HG03108 (cell line): ENCODE data around the gene CHRNA4.
"Not testable (repeated sequence)": the region's sequence is repeated elsewhere in the genome, so short reads cannot be mapped to it uniquely, and the experiment has no call there.

ENCODE experiments used
- ATAC-seq: cut with Tn5 transposase; IDR thresholded peaks from one replicate; pipeline ENCODE4 v1.9.1; 2021; ENCODE audit warnings: moderate library complexity; ENCODE audit not compliant: unreplicated experiment

Gene CHRNA4

DNA sequence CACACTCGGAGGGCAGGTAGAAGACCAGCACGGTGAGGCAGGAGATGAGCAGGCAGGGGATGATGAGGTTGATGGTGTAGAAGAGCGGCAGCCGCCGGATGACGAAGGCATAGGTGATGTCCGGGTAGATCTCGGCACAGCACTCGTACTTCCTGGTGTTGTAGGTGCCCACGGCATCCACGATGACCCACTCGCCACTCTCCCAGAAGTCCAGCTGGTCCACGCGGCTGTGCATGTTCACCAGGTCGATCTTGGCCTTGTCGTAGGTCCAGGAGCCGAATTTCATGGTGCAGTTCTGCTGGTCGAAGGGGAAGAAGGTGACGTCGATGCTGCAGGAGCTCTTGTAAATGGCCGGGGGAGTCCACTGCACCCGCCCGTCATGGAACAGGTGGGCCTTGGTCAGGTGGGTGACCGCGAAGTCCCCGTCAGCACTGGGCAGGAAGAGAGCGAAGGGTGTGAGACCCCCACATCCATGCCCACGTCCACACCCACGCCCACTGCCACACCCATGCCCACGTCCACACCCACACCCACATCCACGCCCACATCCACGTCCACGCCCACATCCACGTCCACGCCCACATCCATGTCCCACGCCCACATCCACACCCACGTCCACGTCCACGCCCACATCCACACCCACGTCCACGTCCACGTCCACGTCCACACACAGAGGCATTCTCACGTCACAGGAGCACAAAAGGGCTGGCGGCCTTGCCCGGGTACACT lies 10.4 kb downstream of the CHRNA4 start:
- no peak for ATAC-seq

- no peak for ATAC-seq
Measured at GRCh38 chr20:63350196-63350595, 11.0 kb downstream of the CHRNA4 start.

DNA sequence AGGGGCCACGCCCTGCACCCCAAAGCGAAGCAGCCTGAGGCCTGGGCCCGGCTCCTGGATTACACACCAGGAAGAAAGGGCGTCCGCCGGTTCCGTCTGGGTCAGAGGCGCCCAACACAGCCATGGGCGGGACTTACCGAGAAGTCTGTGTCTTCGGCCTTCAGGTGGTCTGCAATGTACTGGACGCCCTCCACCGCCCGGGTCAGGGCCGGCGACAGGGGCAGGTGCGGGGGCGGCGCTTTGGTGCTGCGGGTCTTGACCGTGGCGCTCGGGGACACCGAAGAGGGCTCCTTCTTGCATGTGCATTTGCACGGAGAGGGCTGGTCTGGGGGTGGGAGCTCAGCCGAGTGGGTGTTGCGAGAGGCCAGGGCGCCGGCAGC lies 11.6 kb downstream of the CHRNA4 start:
- no peak for ATAC-seq

- no peak for ATAC-seq
Measured at GRCh38 chr20:63348828-63349515, 12.2 kb downstream of the CHRNA4 start.

- ATAC-seq: no peak
Measured at GRCh38 chr20:63347950-63348827, 13.0 kb downstream of the CHRNA4 start.

GRCh38 chr20:63347081-63347741 lies 13.9 kb downstream of the CHRNA4 start:
- no peak for ATAC-seq

- ATAC-seq: no peak
Measured at GRCh38 chr20:63346131-63347080, 14.7 kb downstream of the CHRNA4 start.

DNA sequence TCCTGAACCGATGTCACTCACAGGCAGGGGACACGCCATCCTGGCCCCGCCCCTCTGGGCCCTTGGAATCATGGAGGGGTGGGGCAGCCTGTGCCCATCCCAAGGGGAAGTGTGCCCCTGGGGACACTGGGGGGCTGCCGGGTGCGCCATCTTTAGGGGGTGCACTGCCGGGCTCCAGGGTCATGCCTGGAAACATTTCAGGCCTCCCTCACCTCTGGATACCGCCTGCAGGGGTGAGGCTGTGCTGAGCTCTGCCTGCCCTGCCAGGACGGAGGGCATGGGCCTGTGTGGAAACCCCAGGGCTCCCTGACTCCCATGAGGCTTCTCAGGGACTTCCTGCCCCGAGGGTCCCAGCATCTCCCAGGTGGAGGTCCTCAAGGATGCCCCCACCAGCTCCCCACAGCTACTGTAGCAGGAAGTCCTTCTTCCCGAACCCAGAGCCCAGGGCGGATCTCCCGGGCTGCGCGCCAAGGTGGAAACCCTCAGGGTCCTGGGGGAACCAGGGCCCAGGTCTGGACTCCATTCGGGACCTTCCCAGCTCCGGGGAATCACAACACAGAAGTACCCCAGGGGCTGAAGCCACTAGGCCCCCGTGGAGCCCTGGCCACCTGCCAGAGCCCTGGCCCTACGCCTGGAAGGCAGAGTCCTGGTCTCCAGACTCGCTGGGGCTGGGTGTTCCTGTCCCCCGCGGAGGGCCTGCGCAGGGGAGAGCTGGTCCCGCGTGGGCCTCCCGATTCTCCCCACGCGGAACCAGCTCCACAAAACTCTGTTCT lies 15.6 kb downstream of the CHRNA4 start:
- no peak for ATAC-seq

- ATAC-seq: no peak
Measured at GRCh38 chr20:63344616-63345327, 16.4 kb downstream of the CHRNA4 start.

DNA sequence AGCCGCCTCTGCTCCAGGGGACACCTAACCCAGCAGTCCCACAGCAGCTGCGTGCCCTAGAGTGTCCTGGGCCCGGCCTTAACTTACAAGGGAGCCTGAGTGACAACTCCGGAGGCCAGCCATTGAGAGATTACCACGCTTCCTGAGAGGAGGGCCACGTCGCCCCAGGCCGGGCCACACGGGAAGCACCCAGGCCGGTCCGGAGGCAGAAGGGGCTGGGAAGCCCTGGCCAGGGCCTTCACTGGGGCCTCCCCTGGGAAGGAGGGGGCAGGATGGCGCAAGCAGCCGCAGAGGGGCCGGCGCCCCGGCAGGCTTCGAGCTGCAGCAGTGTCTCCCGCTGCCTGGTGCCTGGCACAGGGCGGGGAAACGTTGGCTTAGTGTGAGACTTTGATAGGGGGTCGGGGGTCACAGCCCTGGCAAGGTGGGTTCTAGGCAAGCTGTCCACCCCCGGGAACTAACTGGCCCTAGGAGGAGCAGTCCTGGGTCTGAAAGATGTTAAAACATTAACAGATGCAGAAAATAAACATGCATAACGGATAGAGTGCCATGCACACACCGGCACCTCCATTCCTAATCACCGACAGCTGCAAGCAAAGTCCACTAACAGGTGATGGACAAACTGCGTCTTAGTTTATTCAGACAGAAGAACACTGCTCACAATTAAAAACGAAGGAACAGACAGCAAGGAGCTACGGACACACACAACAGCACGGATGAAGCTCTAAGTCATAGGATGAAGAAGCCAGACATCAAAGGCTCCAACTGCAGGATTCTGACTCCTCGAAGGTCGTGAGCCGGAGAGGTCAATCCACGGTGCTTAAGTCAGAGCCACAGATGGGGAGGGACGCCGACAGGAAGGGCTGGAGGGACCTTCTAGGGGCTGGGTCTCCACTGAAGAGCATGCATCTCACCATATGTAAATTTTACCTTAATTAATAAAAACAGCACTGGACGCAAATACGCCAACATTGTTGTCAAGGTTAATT lies 17.4 kb downstream of the CHRNA4 start:
- ATAC-seq: no peak

- ATAC-seq: no peak
Measured at GRCh38 chr20:63342561-63343459, 18.3 kb downstream of the CHRNA4 start.

DNA sequence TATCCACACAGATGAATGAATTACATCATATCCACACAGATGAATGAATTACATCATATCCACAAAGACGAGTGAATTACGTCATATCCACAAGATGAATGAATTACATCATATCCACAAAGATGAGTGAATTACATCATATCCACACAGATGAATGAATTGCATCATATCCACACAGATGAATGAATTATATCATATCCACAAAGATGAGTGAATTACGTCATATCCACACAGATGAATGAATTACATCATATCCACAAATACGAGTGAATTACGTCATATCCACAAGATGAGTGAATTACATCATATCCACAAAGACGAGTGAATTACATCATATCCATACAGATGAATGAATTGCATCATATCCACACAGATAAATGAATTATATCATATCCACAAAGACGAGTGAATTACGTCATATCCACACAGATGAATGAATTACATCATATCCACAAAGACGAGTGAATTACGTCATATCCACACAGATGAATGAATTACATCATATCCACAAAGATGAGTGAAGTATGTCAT lies 20.9 kb downstream of the CHRNA4 start:
- ATAC-seq: not testable (repeated sequence)

- not testable (repeated sequence) for ATAC-seq
Measured at GRCh38 chr20:63339154-63340094, 21.7 kb downstream of the CHRNA4 start.

DNA sequence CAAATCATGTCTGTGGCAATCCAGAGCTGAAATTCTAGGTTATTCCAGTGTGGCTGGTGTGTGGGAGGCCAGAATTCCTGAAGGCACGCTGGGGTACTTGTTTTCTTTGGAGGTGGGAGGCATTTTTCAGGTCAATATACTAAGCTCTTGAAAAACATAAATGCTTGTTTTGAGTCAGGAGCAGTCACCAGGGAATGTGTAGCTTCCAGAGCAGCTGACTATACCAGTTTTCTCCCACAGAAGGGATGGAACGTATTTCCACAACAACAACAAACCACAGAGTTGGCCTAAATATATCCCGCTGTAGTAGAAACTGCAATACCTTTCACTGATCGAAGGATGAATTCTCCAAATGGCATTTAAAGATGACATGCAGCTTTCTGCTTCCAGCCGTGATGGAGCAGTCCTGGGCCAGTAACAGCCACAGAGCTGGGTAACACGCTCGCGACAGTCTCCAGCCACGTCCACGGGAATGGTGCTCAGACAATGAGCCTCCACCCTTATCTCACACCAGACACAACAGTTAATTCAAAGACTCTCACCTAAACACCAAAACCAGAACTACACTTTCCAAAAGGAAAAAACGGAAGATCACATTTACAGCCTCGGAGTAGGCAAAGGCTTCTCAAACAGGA lies 23.2 kb downstream of the CHRNA4 start:
- no peak for ATAC-seq
